Cardiac muscle cell (in vitro differentiated cells and primary cell): ENCODE measurements around the gene POLR2J3. TPM values are rescaled to one million over a fixed set of nuclear protein-coding genes. Genes with fewer than 3 reads are reported as not detected.
"Not testable (repeated sequence)": the region's sequence is repeated elsewhere in the genome, so short reads cannot be mapped to it uniquely, and the experiment has no call there.

Experiments
- DNase-seq, 2 donors: peaks; one replicate each; pipeline versions ENCODE4 v3.0.0 to v3.0.0-alpha.2; 2010 to 2017; ENCODE audit warnings: low read depth in 1 of 2, low spot score in 1 of 2
- H3K27ac ChIP-seq: fragments of 200-600 bp; sonication (generic); 2 replicates; pipeline ENCODE4 v1.5.1; 2016
- H3K27me3 ChIP-seq: fragments of 200-600 bp; sonication (generic); 2 replicates; pipeline ENCODE4 v1.6.0; 2016; ENCODE audit warnings: control low read depth
- H3K36me3 ChIP-seq: fragments of 200-600 bp; sonication (generic); 2 replicates; pipeline ENCODE4 v1.5.1; 2016; ENCODE audit warnings: control low read depth
- H3K4me1 ChIP-seq: fragments of 200-600 bp; sonication (generic); 2 replicates; pipeline ENCODE4 v1.8.1; 2017; ENCODE audit warnings: low read depth, mild to moderate bottlenecking, mixed run types
- H3K4me3 ChIP-seq: fragments of 200-600 bp; sonication (generic); 2 replicates; pipeline ENCODE4 v1.5.1; 2016; ENCODE audit warnings: mild to moderate bottlenecking
- H3K9me3 ChIP-seq: fragments of 200-600 bp; sonication (generic); 2 replicates; pipeline ENCODE4 v1.5.1; 2017; ENCODE audit warnings: low read depth, mild to moderate bottlenecking, control low read depth
- polyA plus RNA-seq: library from polyadenylated mRNA; unstranded; fragments of >200 nt; fragmentation: Nextera tagmentation; extraction: Ambion mirVana; gene quantifications from 2 replicates; pipeline ENCODE4 v1.2.1, GENCODE V29; 2016
- total RNA-seq: library from RNA; depleted of rRNA; stranded (reverse); fragments of >200 nt; gene quantifications from 2 replicates; pipeline ENCODE4 v1.2.3, GENCODE V29; 2016

POLR2J3 gene
- total and polyA plus RNA-seq, 2 experiments from 2014 or later, result 50.3 to 152 TPM

GRCh38 chr7:102550808-102551422, 21.5 kb downstream of the POLR2J3 start, which contains the start of gene SPDYE2:
Gene SPDYE2, plus strand, starts transcription at chr7:102551226. Its CDS starts 2,030 bp downstream, at chr7:102553256.
- DNase-seq, H3K36me3 ChIP-seq, H3K27ac ChIP-seq, H3K4me1 ChIP-seq, H3K4me3 ChIP-seq, H3K9me3 ChIP-seq, H3K27me3 ChIP-seq: not testable (repeated sequence)

GRCh38 chr7:102546353-102546752, 26.0 kb downstream of the POLR2J3 start:
- not testable (repeated sequence) for DNase-seq, H3K36me3 ChIP-seq, H3K27me3 ChIP-seq, H3K4me3 ChIP-seq, H3K9me3 ChIP-seq, H3K27ac ChIP-seq, H3K4me1 ChIP-seq

GRCh38 chr7:102545288-102545687, 27.1 kb downstream of the POLR2J3 start:
- H3K27me3 ChIP-seq, H3K4me3 ChIP-seq, DNase-seq, H3K9me3 ChIP-seq, H3K27ac ChIP-seq, H3K4me1 ChIP-seq, H3K36me3 ChIP-seq: not testable (repeated sequence)

- not testable (repeated sequence) for DNase-seq
Measured at GRCh38 chr7:102544372-102544771, 28.0 kb downstream of the POLR2J3 start.

GRCh38 chr7:102543596-102543995, 28.8 kb downstream of the POLR2J3 start, which contains the start of gene UPK3BL2:
Gene UPK3BL2, minus strand, starts transcription at chr7:102543696. Its CDS starts 60 bp downstream, at chr7:102543636.
- not testable (repeated sequence) for H3K27ac ChIP-seq, H3K27me3 ChIP-seq, H3K4me1 ChIP-seq, H3K9me3 ChIP-seq, H3K36me3 ChIP-seq, H3K4me3 ChIP-seq, DNase-seq

More at GRCh38 chr7:102544372-102544771, 28.0 kb downstream of the POLR2J3 start:
- H3K9me3 ChIP-seq, H3K27me3 ChIP-seq, H3K36me3 ChIP-seq, H3K4me3 ChIP-seq, H3K4me1 ChIP-seq, H3K27ac ChIP-seq: not testable (repeated sequence)

GRCh38 chr7:102542771-102543170, 29.6 kb downstream of the POLR2J3 start:
- H3K36me3 ChIP-seq, DNase-seq, H3K27me3 ChIP-seq, H3K9me3 ChIP-seq, H3K4me3 ChIP-seq, H3K4me1 ChIP-seq, H3K27ac ChIP-seq: not testable (repeated sequence)

GRCh38 chr7:102542083-102542482, 30.3 kb downstream of the POLR2J3 start:
- not testable (repeated sequence) for H3K27ac ChIP-seq, H3K27me3 ChIP-seq, DNase-seq, H3K4me3 ChIP-seq, H3K36me3 ChIP-seq, H3K4me1 ChIP-seq, H3K9me3 ChIP-seq

GRCh38 chr7:102540604-102541003, 31.8 kb downstream of the POLR2J3 start:
- H3K4me3 ChIP-seq, H3K9me3 ChIP-seq, H3K27ac ChIP-seq, H3K4me1 ChIP-seq, DNase-seq, H3K27me3 ChIP-seq, H3K36me3 ChIP-seq: not testable (repeated sequence)

GRCh38 chr7:102535062-102535615, 37.2 kb downstream of the POLR2J3 start:
- not testable (repeated sequence) for DNase-seq, H3K27ac ChIP-seq, H3K36me3 ChIP-seq, H3K4me1 ChIP-seq, H3K9me3 ChIP-seq, H3K27me3 ChIP-seq, H3K4me3 ChIP-seq

- not testable (repeated sequence) for H3K27me3 ChIP-seq, DNase-seq
Measured at GRCh38 chr7:102532127-102532526, 40.3 kb downstream of the POLR2J3 start.

GRCh38 chr7:102531583-102531982, 40.8 kb downstream of the POLR2J3 start:
- not testable (repeated sequence) for DNase-seq, H3K27ac ChIP-seq, H3K27me3 ChIP-seq, H3K4me1 ChIP-seq, H3K36me3 ChIP-seq, H3K9me3 ChIP-seq, H3K4me3 ChIP-seq

More at GRCh38 chr7:102532127-102532526, 40.3 kb downstream of the POLR2J3 start:
- not testable (repeated sequence) for H3K36me3 ChIP-seq, H3K9me3 ChIP-seq, H3K4me3 ChIP-seq, H3K27ac ChIP-seq, H3K4me1 ChIP-seq

GRCh38 chr7:102527822-102528793, 44.3 kb downstream of the POLR2J3 start:
- DNase-seq, H3K27ac ChIP-seq, H3K9me3 ChIP-seq, H3K4me1 ChIP-seq, H3K36me3 ChIP-seq, H3K4me3 ChIP-seq, H3K27me3 ChIP-seq: not testable (repeated sequence)

- not testable (repeated sequence) for H3K4me3 ChIP-seq, DNase-seq, H3K9me3 ChIP-seq, H3K27me3 ChIP-seq, H3K27ac ChIP-seq, H3K4me1 ChIP-seq, H3K36me3 ChIP-seq
Measured at GRCh38 chr7:102527182-102527581, 45.2 kb downstream of the POLR2J3 start.

GRCh38 chr7:102524803-102525202, 47.6 kb downstream of the POLR2J3 start:
- H3K4me1 ChIP-seq, H3K9me3 ChIP-seq, DNase-seq: not testable (repeated sequence)

More at GRCh38 chr7:102524803-102525202, 47.6 kb downstream of the POLR2J3 start:
- not testable (repeated sequence) for H3K36me3 ChIP-seq, H3K27me3 ChIP-seq, H3K4me3 ChIP-seq, H3K27ac ChIP-seq
